Measurements from ENCODE around the gene DMRTB1. TPM values are rescaled to one million over a fixed set of nuclear protein-coding genes. Genes with fewer than 3 reads are reported as not detected.

Gene DMRTB1
- total and polyA plus RNA-seq, 9 of the 15 experiments (the other 6 are each of a cell fraction or from before 2014, with no cell fraction given), result 0.06 to 0.35 (median 0.13) TPM; not detected in 3

DNA sequence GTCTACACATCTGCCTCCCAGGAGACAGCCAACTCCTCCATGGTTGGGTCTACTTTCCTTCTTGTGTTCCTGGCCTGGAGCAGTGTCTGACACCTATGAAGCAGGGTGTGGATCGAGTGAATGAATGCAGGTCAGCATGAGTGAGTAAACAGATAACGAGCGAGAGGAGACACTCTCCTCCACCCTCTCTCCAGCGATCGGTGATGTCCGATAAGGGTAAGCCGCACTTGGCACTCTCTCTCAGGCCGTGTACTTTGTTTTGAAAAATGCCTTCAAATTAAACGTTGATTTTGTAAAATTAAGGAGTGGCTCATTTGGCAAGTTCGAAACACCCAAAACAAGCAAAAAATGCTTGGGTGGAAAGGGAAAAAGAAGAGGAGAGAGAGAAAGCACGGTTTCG lies 43.8 kb upstream of the DMRTB1 start:
- intact Hi-C loops (cut with micrococcal nuclease) (no loop called here), in situ Hi-C loops (cut with MboI) (no loop called here)
- Histone ChIP-seq H4K20me1 (replicated peaks; ENCODE audit: control insufficient read depth, insufficient read depth, low read length) (no peaks in the 10 kb centered on the region; the same call in 1 of the 2 replicates), H3K4me2 (ENCODE audit: insufficient read depth, low read length) (no peak overlapping the region), H3K4me3 (no peak overlapping the region), H3K27ac (ENCODE audit: extremely low read depth, low read depth, low read length) (no peak overlapping the region), H3K9me3 (replicated peaks; ENCODE audit: control insufficient read depth, insufficient read depth, low read depth, low read length) (no peaks in the 10 kb centered on the region), H3K36me3 (ENCODE audit: control insufficient read depth, insufficient read depth, low read length) (no peaks in the 10 kb centered on the region), H3K27me3 (ENCODE audit: control insufficient read depth in 2 of 2, insufficient read depth in 2 of 2, low read length in 2 of 2) (peaks cover 63 to 66% of the 10 kb centered on the region in 2 experiments), H3K4me1 (replicated peaks in 1 of 2; ENCODE audit: control insufficient read depth in 2 of 2, insufficient read depth in 2 of 2, low read length in 2 of 2) (no peaks in the 10 kb centered on the region; a peak in 1 of 5 replicates), H3K9me1 (ENCODE audit: control insufficient read depth, insufficient read depth, low read length) (no peaks in the 10 kb centered on the region), H3K79me2 (ENCODE audit: control insufficient read depth, insufficient read depth, low read length) (no peaks in the 10 kb centered on the region), H3K9ac (ENCODE audit: insufficient read depth in 1 of 2, low read depth in 2 of 2, low read length in 2 of 2) (no peak overlapping the region), H2AFZ (ENCODE audit: low read depth, low read length) (no peak overlapping the region)
- BruUV-seq (replicated peaks), result no TSS peak
- ChIA-PET POLR2A (interaction anchor here (0.7 to 1.5 kb wide), 2 partner anchors 130 to 215 kb away, joined by 3 to 4 read pairs; no protein-coding TSS in a partner anchor), CTCF (ENCODE audit: low intra/inter-chr PET ratio) (no interaction called here)
- DNase-seq (ENCODE audit: extremely low read depth in 1 of 4, low spot score in 3 of 4), result no peak
- 5% methylated on average over 12 of the region's 12 CpGs for WGBS (ENCODE audit: insufficient coverage, low coverage, missing lambda C conversion rate)
- peak; percentile 58; the same call in 2 of the 3 replicates for ATAC-seq
- FAIRE-seq, result no peak
- TF ChIP-seq ZHX1 (conservative IDR thresholded peaks at IDR 0.05; ENCODE audit: low read length) (no peak), HNRNPLL (IDR thresholded peaks at IDR 0.05; ENCODE audit: low read depth, low read length, poor library complexity, severe bottlenecking) (no peak), NFE2 (IDR thresholded peaks at IDR 0.05; ENCODE audit: low read depth) (no peak), PHB (CRISPR knock-in tag; IDR thresholded peaks at IDR 0.05) (no peak), RBBP5 (IDR thresholded peaks at IDR 0.05; ENCODE audit: borderline replicate concordance, insufficient read depth, low read length, poor library complexity, severe bottlenecking) (no peak), ASH1L (IDR thresholded peaks at IDR 0.05; ENCODE audit: borderline replicate concordance, low read depth, partially characterized antibody) (no peak), SRSF3 (IDR thresholded peaks at IDR 0.05; ENCODE audit: insufficient read depth, low read length) (no peak)
- TF ChIP-seq, protein P1, sequence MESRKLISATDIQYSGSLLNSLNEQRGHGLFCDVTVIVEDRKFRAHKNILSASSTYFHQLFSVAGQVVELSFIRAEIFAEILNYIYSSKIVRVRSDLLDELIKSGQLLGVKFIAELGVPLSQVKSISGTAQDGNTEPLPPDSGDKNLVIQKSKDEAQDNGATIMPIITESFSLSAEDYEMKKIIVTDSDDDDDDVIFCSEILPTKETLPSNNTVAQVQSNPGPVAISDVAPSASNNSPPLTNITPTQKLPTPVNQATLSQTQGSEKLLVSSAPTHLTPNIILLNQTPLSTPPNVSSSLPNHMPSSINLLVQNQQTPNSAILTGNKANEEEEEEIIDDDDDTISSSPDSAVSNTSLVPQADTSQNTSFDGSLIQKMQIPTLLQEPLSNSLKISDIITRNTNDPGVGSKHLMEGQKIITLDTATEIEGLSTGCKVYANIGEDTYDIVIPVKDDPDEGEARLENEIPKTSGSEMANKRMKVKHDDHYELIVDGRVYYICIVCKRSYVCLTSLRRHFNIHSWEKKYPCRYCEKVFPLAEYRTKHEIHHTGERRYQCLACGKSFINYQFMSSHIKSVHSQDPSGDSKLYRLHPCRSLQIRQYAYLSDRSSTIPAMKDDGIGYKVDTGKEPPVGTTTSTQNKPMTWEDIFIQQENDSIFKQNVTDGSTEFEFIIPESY (CRISPR knock-in tag; IDR thresholded peaks at IDR 0.05), result no peak

Data from K562 (cell line).